Left colon (tissue), 2 donors: ENCODE measurements around the gene TAS2R43. TPM values are rescaled to one million over a fixed set of nuclear protein-coding genes. Genes with fewer than 3 reads are reported as not detected.
"Not testable (repeated sequence)": the region's sequence is repeated elsewhere in the genome, so short reads cannot be mapped to it uniquely, and the experiment has no call there.

Source experiments
- ATAC-seq: fragments of 200-7000 bp; cut with Tn5 transposase; one replicate; pipeline ENCODE4 v1.9.1; 2020; ENCODE audit warnings: mild to moderate bottlenecking, moderate library complexity
- DNase-seq, 2 donors: peaks; one replicate each; pipeline ENCODE4 v3.0.0-alpha.2; 2020
- intact Hi-C, 2 donors: fragments of 100-400 bp; cut with DNase I in 1 of 2; cut with micrococcal nuclease in 1 of 2; formaldehyde crosslinking; loops; one replicate each; pipeline versions ENCODE4 v1.11.2 to v1.14.0; 2022; cut with DNase I, micrococcal nuclease
- total RNA-seq, 2 donors: library from RNA; stranded (reverse); fragmentation: NEBNext Ultra II Directional; extraction: Animal tissue kit (Norgen Biotek cat#: 25700); gene quantifications; one replicate each; pipeline ENCODE4 v1.2.1, GENCODE V29; 2021
- donor health status: DM: no; HTN: no; CAD: no.
- donor health status: DM: yes; HTN: yes; CAD: no.

Gene TAS2R43
- total RNA-seq, 2 donors from 2014 or later, result 0.42 TPM; not detected in 1

DNA sequence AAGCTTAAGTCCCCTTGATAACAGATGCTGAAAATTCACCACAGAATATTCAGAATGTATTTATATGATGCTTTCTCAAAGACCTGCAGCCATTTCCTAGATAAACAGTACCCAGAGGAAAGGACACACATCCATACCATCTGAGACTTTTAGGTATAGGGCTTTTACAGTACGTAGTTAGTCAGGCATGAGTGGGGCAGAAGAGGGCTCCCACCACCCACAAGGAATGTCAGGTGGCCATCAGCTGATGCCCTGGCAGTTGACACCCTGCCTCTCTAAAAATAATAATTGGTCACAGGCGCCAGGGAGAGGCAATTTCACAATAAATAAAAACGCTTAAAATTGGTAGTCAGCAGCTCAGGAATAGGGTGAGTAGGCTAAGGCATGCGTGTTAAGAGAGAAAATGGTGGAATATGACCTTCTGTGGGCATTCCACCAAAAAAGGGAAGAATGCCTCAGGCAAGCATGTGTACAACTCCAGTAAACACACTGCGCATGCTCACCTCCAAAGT lies 22.2 kb downstream of the TAS2R43 start:
- ATAC-seq (no peak), DNase-seq (no peak)
- intact Hi-C loops, result no loop called here

DNA sequence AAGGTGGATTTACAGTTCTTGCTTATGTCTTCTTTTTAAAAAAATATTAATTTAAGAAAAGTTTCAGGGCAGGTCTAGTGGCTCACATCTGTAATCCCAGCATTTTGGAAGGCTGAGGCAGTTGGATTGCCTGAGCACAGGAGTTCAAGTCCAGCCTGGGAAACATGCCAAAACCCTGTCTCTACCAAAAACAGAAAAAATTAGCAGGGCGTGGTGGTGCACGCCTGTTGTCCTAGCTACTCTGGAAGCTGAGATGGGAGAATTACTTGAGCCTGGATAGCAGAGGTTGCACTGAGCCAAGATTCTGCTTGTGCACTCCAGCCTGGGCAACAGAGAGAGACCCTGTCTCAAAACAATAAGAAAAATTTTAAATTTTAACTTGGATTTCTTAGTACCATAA lies 24.6 kb downstream of the TAS2R43 start:
- ATAC-seq, result peak; percentile 48
- intact Hi-C loops, result no loop called here
- DNase-seq, result peak in 1 of 2 donors; percentile 7

DNA sequence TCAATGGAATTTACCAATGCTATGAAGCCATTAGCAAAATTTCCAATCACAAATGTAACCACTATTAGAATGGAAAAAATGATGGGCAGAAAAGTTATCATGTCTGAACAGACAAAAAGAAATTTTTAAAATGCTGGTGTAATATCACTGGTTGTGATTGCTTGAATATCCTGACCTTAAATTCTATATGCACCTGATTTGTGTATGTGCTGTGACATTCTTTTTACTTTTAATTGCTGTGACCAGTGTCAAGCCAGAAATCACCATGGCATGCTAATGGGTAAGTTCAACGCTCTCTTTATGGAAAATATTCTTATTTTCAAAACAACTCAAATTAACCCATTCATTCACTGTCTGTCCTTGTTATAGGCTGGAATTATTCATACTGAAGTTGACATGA lies 29.9 kb downstream of the TAS2R43 start, which contains the start of gene TAS2R46:
Gene TAS2R46, minus strand, starts transcription at position 101 of the 400 bp plus-strand sequence. Its CDS starts 0 bp downstream, at position 101.
- DNase-seq, ATAC-seq, intact Hi-C loops: not testable (repeated sequence)

DNA sequence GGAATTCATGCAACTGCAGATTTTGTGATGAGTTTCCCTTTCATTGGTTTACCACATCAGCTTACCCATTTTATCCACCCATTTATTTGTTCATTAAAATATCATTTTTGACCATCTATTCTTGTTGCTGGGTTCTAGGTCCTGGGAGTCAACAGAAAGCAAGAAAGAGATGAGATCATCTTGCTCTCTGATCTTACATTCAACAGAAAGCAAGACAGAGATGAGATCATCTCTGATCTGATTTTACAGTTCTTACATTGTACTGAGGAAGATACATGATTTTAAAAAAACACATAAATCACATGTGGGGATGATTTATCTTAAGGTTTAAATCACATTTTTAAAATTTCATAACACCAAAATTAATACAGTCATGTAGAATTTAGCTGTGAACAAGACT lies 32.3 kb downstream of the TAS2R43 start:
- ATAC-seq, result no peak
- DNase-seq, result no peak
- intact Hi-C loops, result no loop called here

GRCh38 chr12:11059041-11059440 lies 33.1 kb downstream of the TAS2R43 start:
- intact Hi-C loops, result no loop called here
- no peak for ATAC-seq
- DNase-seq, result no peak

DNA sequence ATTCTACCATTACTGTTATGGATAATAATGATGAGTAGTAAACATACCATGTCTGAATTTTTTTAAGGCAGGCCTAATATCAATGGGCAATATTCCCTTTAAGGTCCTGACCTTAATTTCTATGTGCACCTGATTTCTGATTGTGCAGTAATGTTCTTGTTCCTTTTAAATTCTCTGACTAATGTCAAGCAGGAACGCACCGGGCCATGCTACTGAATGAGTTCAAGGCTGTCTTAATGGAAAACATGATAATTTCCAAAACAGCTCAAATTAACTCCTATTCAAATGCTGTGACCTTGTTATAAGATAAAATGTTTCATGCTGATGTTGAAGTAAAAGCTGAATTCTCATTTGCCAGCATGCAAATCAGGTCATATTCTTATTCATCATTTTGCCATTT lies 36.8 kb downstream of the TAS2R43 start:
- intact Hi-C loops, result no loop called here
- DNase-seq (no peak), ATAC-seq (no peak)

GRCh38 chr12:11049806-11050531 lies 42.1 kb downstream of the TAS2R43 start:
- intact Hi-C loops, DNase-seq, ATAC-seq: not testable (repeated sequence)

DNA sequence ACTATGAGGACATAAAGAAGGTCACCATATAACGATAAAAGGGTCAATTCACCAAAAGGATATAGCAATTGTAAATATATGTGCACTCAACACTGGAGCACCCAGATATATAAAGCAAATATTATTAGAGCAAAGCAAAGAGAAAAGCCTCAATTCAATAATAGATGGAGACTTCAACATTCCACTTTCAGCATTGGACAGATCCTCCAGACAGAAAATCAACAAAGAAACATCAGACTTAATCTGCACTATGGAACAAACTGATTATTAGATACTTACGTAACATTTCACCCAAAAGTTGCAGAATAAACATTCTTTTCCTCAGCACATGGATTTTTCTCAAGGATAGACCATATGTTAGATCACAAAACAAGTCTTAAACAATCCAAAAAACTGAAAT lies 50.7 kb downstream of the TAS2R43 start:
- DNase-seq, ATAC-seq, intact Hi-C loops: not testable (repeated sequence)

Other genes starting within 250 kb of the TAS2R43 start
- 1 to 10 TPM; 1.0 to 2.3 TPM for gene PRR4, start 242.8 kb downstream of the TAS2R43 start, total RNA-seq
- gene PRH1, start 208.1 kb downstream of the TAS2R43 start, total RNA-seq, result 10 to 100 TPM; 10.6 to 13.8 TPM
- 1 to 10 TPM; 1.3 to 1.9 TPM for gene TAS2R13, start 182.8 kb downstream of the TAS2R43 start, total RNA-seq
- not detected for gene PRH2, start 163.1 kb downstream of the TAS2R43 start, total RNA-seq
- 1 to 10 TPM; 1.8 to 2.1 TPM for gene TAS2R14, start 153.1 kb downstream of the TAS2R43 start, total RNA-seq
- 1 to 10 TPM; 1.2 to 1.6 TPM for gene TAS2R50, start 105.4 kb downstream of the TAS2R43 start, total RNA-seq
- gene TAS2R20, start 94.0 kb downstream of the TAS2R43 start, total RNA-seq, result 1 to 10 TPM; 1.6 to 1.7 TPM
- gene TAS2R19, start 69.7 kb downstream of the TAS2R43 start, total RNA-seq, result 1 to 10 TPM; 2.9 TPM
- 1 to 10 TPM; 3.3 to 3.7 TPM for gene TAS2R31, start 60.9 kb downstream of the TAS2R43 start, total RNA-seq
- gene TAS2R46, start 30.0 kb downstream of the TAS2R43 start, total RNA-seq, result 1 to 10 TPM in 1 of 2 donors, under 1 TPM in 1; 0.95 to 2.5 TPM
- gene TAS2R30, start 42.3 kb upstream of the TAS2R43 start, total RNA-seq, result 1 to 10 TPM; 2.3 to 4.0 TPM
- gene SMIM10L1, start 78.9 kb upstream of the TAS2R43 start, total RNA-seq, result 1 to 10 TPM; 7.6 to 8.1 TPM
- gene TAS2R42, start 94.6 kb upstream of the TAS2R43 start, total RNA-seq, result not detected
- gene PRB3, start 177.4 kb upstream of the TAS2R43 start, total RNA-seq, result not detected
- not detected for gene PRB4, start 218.1 kb upstream of the TAS2R43 start, total RNA-seq